ENCODE results near the gene TES.

The TES gene

GRCh38 chr7:116232920-116233319 is 22.6 kb downstream of the TES start:
- Histone ChIP-seq H2AFZ (ENCODE audit: low read depth, low read length) (no peak overlapping the region), H3K27me3 (ENCODE audit: low read depth, low read length) (no peaks in the 10 kb centered on the region), H3K4me2 (ENCODE audit: low read length) (no peak overlapping the region), H3K9ac (ENCODE audit: low read length) (no peak overlapping the region), H3K9me3 (ENCODE audit: insufficient read depth, low read length) (no peaks in the 10 kb centered on the region), H3K27ac (ENCODE audit: low read length) (no peak overlapping the region), H3K36me3 (replicated peaks; ENCODE audit: low read depth, low read length) (no peaks in the 10 kb centered on the region), H3K4me1 (ENCODE audit: low read length) (peaks cover 7% of the 10 kb centered on the region), H3K4me3 (ENCODE audit: low read length) (no peak overlapping the region), H3K79me2 (ENCODE audit: low read length) (peaks cover 24% of the 10 kb centered on the region), H4K20me1 (ENCODE audit: insufficient read depth, low read length) (no peaks in the 10 kb centered on the region; the same call in 1 of the 2 replicates)
- no peak for TF ChIP-seq CTCF (IDR thresholded peaks at IDR 0.05; ENCODE audit: low read depth, low read length)
- TF ChIP-seq EZH2phosphoT487 (IDR thresholded peaks at IDR 0.05; ENCODE audit: low read depth) = no peak

GRCh38 chr7:116234517-116235200 is 24.3 kb downstream of the TES start:
- no peak for TF ChIP-seq EZH2phosphoT487 (IDR thresholded peaks at IDR 0.05; ENCODE audit: low read depth)
- TF ChIP-seq CTCF (IDR thresholded peaks at IDR 0.05; ENCODE audit: low read depth, low read length) = no peak
- H3K27ac ChIP-seq (ENCODE audit: low read length) = no peak overlapping the region
- no peak overlapping the region for H3K4me2 ChIP-seq (ENCODE audit: low read length)
- no peaks in the 10 kb centered on the region for H3K36me3 ChIP-seq (replicated peaks; ENCODE audit: low read depth, low read length)
- H3K4me1 ChIP-seq (ENCODE audit: low read length) = peaks cover under 1% of the 10 kb centered on the region; the same call in 1 of the 2 replicates
- H4K20me1 ChIP-seq (ENCODE audit: insufficient read depth, low read length) = no peaks in the 10 kb centered on the region
- no peaks in the 10 kb centered on the region for H3K9me3 ChIP-seq (ENCODE audit: insufficient read depth, low read length)
- no peaks in the 10 kb centered on the region for H3K27me3 ChIP-seq (ENCODE audit: low read depth, low read length)
- H3K4me3 ChIP-seq (ENCODE audit: low read length) = no peak overlapping the region
- H3K9ac ChIP-seq (ENCODE audit: low read length) = no peak overlapping the region
- no peak overlapping the region for H2AFZ ChIP-seq (ENCODE audit: low read depth, low read length)
- peaks cover 22% of the 10 kb centered on the region for H3K79me2 ChIP-seq (ENCODE audit: low read length)

GRCh38 chr7:116235380-116235779 is 25.0 kb downstream of the TES start:
- Histone ChIP-seq H3K4me1 (ENCODE audit: low read length) (no peaks in the 10 kb centered on the region), H4K20me1 (ENCODE audit: insufficient read depth, low read length) (no peaks in the 10 kb centered on the region), H3K9ac (ENCODE audit: low read length) (no peak overlapping the region), H2AFZ (ENCODE audit: low read depth, low read length) (no peak overlapping the region), H3K27me3 (ENCODE audit: low read depth, low read length) (no peaks in the 10 kb centered on the region), H3K79me2 (ENCODE audit: low read length) (peaks cover 16% of the 10 kb centered on the region), H3K36me3 (replicated peaks; ENCODE audit: low read depth, low read length) (no peaks in the 10 kb centered on the region), H3K9me3 (ENCODE audit: insufficient read depth, low read length) (no peaks in the 10 kb centered on the region), H3K27ac (ENCODE audit: low read length) (no peak overlapping the region), H3K4me2 (ENCODE audit: low read length) (no peak overlapping the region), H3K4me3 (ENCODE audit: low read length) (no peak overlapping the region)
- no peak for TF ChIP-seq CTCF (IDR thresholded peaks at IDR 0.05; ENCODE audit: low read depth, low read length)
- no peak for TF ChIP-seq EZH2phosphoT487 (IDR thresholded peaks at IDR 0.05; ENCODE audit: low read depth)

GRCh38 chr7:116236020-116236630 is 25.8 kb downstream of the TES start:
- peaks cover 11% of the 10 kb centered on the region for H3K79me2 ChIP-seq (ENCODE audit: low read length)
- no peak overlapping the region for H2AFZ ChIP-seq (ENCODE audit: low read depth, low read length)
- H3K27ac ChIP-seq (ENCODE audit: low read length) = no peak overlapping the region
- H3K4me1 ChIP-seq (ENCODE audit: low read length) = no peaks in the 10 kb centered on the region
- H3K27me3 ChIP-seq (ENCODE audit: low read depth, low read length) = no peaks in the 10 kb centered on the region
- H3K4me3 ChIP-seq (ENCODE audit: low read length) = no peak overlapping the region
- H4K20me1 ChIP-seq (ENCODE audit: insufficient read depth, low read length) = no peaks in the 10 kb centered on the region
- no peaks in the 10 kb centered on the region for H3K9me3 ChIP-seq (ENCODE audit: insufficient read depth, low read length)
- H3K36me3 ChIP-seq (replicated peaks; ENCODE audit: low read depth, low read length) = no peaks in the 10 kb centered on the region
- H3K9ac ChIP-seq (ENCODE audit: low read length) = no peak overlapping the region
- no peak overlapping the region for H3K4me2 ChIP-seq (ENCODE audit: low read length)
- peak; percentile 72 for TF ChIP-seq CTCF (IDR thresholded peaks at IDR 0.05; ENCODE audit: low read depth, low read length)
- TF ChIP-seq EZH2phosphoT487 (IDR thresholded peaks at IDR 0.05; ENCODE audit: low read depth) = no peak
